ENCODE measurements around the gene FAM78A. TPM values are rescaled to one million over a fixed set of nuclear protein-coding genes. Genes with fewer than 3 reads are reported as not detected.

FAM78A gene
- polyA plus RNA-seq, 1 experiment: 0.40 TPM

GRCh38 chr9:131310833-131311554 lies 34.7 kb upstream of the FAM78A start:
- Histone ChIP-seq H3K9me3 (ENCODE audit: control insufficient read depth, insufficient read depth, low read length) (peaks cover 2% of the 10 kb centered on the region; the same call in 1 of the 2 replicates), H3K27me3 (ENCODE audit: control insufficient read depth, insufficient read depth, low read length) (peaks cover 12% of the 10 kb centered on the region), H3K4me3 (ENCODE audit: low read depth, low read length) (no peak overlapping the region), H3K27ac (ENCODE audit: low read depth, low read length) (no peak overlapping the region)
- POLR2A ChIA-PET: interaction anchor here (0.7 kb wide), 1 partner anchor 32 kb away, joined by 4 read pairs; no protein-coding TSS in a partner anchor
- TF ChIP-seq CTCF (IDR thresholded peaks at IDR 0.05; ENCODE audit: low read depth, low read length): no peak
- CTCF ChIA-PET: no interaction called here
- no peak for DNase-seq (ENCODE audit: low read depth, low spot score)

- Histone ChIP-seq H3K9me3 (ENCODE audit: control insufficient read depth, insufficient read depth, low read length) (no peaks in the 10 kb centered on the region; the same call in 1 of the 2 replicates), H3K27ac (ENCODE audit: low read depth, low read length) (no peak overlapping the region), H3K4me3 (ENCODE audit: low read depth, low read length) (no peak overlapping the region), H3K27me3 (ENCODE audit: control insufficient read depth, insufficient read depth, low read length) (peaks cover 8% of the 10 kb centered on the region)
- POLR2A ChIA-PET: interaction anchor here (0.7 kb wide), 2 partner anchors 31 to 87 kb away, joined by 3 to 4 read pairs; no protein-coding TSS in a partner anchor
- TF ChIP-seq CTCF (IDR thresholded peaks at IDR 0.05; ENCODE audit: low read depth, low read length): no peak
- DNase-seq (ENCODE audit: low read depth, low spot score): no peak
- CTCF ChIA-PET: no interaction called here
Observed at GRCh38 chr9:131309530-131310276, 33.4 kb upstream of the FAM78A start.

GRCh38 chr9:131308906-131309529 lies 32.7 kb upstream of the FAM78A start:
- ChIA-PET CTCF (no interaction called here), POLR2A (no interaction called here)
- no peak overlapping the region for H3K4me3 ChIP-seq (ENCODE audit: low read depth, low read length)
- H3K27ac ChIP-seq (ENCODE audit: low read depth, low read length): no peak overlapping the region
- no peak for TF ChIP-seq CTCF (IDR thresholded peaks at IDR 0.05; ENCODE audit: low read depth, low read length)
- DNase-seq (ENCODE audit: low read depth, low spot score): no peak
- H3K27me3 ChIP-seq (ENCODE audit: control insufficient read depth, insufficient read depth, low read length): peaks cover 8% of the 10 kb centered on the region
- no peaks in the 10 kb centered on the region; the same call in 1 of the 2 replicates for H3K9me3 ChIP-seq (ENCODE audit: control insufficient read depth, insufficient read depth, low read length)

- DNase-seq (ENCODE audit: low read depth, low spot score): no peak
- Histone ChIP-seq H3K27me3 (ENCODE audit: control insufficient read depth, insufficient read depth, low read length) (peaks cover 8% of the 10 kb centered on the region), H3K9me3 (ENCODE audit: control insufficient read depth, insufficient read depth, low read length) (no peaks in the 10 kb centered on the region; the same call in 1 of the 2 replicates), H3K4me3 (ENCODE audit: low read depth, low read length) (no peak overlapping the region), H3K27ac (ENCODE audit: low read depth, low read length) (no peak overlapping the region)
- POLR2A ChIA-PET: no interaction called here
- TF ChIP-seq CTCF (IDR thresholded peaks at IDR 0.05; ENCODE audit: low read depth, low read length): no peak
- CTCF ChIA-PET: no interaction called here
Observed at GRCh38 chr9:131308452-131308851, 32.1 kb upstream of the FAM78A start.

All from AG04450 (cell line).